Tibial artery (tissue), 4 donors: ENCODE data around the gene NSUN2.

Experiments used
- DNase-seq, 2 donors: peaks; one replicate each; pipeline ENCODE4 v3.0.0-alpha.2; 2019
- H3K27ac ChIP-seq, 2 donors: fragments of 200-600 bp; sonication (generic) in 1 of 2; 1 replicate in 1 of 2; 2 replicates in 1 of 2; pipeline ENCODE4 v1.5.1; 2018 to 2019; ENCODE audit warnings: mild to moderate bottlenecking in 1 of 2
- H3K27me3 ChIP-seq, 2 donors: fragments of 200-600 bp; sonication (generic) in 1 of 2; one replicate each; pipeline versions ENCODE4 v1.5.1 to v1.6.0; 2016 to 2019
- H3K36me3 ChIP-seq, 3 donors: fragments of 200-600 bp; sonication (generic) in 2 of 3; one replicate each; pipeline ENCODE4 v1.5.1; 2016 to 2019; ENCODE audit warnings: mild to moderate bottlenecking in 2 of 3
- H3K4me1 ChIP-seq, 4 donors: fragments of 200-600 bp; sonication (generic) in 2 of 4; 1 replicate in 3 of 4; 2 replicates in 1 of 4; pipeline ENCODE4 v1.5.1; 2016 to 2019
- H3K4me3 ChIP-seq, 2 donors: fragments of 200-600 bp; sonication (generic) in 1 of 2; 1 replicate in 1 of 2; 2 replicates in 1 of 2; pipeline ENCODE4 v1.5.1; 2018 to 2019; ENCODE audit warnings: mild to moderate bottlenecking in 2 of 2
- H3K9me3 ChIP-seq, 3 donors: fragments of 200-600 bp; sonication (generic) in 1 of 3; one replicate each; pipeline ENCODE4 v1.5.1; 2016 to 2019
- intact Hi-C: fragments of 100-400 bp; cut with DNase I; formaldehyde crosslinking; loops from one replicate; pipeline ENCODE4 v1.15.0; 2023; ENCODE audit warnings: low total_unique reads
- TF ChIP-seq, protein P1 (sequence below), 2 experiments: fragments of 200-600 bp in 1 of 2; fragments of 450-650 bp in 1 of 2; IDR thresholded peaks; one replicate each; pipeline ENCODE4 v1.5.1; 2017 to 2019; ENCODE audit warnings: antibody characterized with exemption in 2 of 2, mild to moderate bottlenecking in 1 of 2, moderate library complexity in 1 of 2

Gene NSUN2

DNA sequence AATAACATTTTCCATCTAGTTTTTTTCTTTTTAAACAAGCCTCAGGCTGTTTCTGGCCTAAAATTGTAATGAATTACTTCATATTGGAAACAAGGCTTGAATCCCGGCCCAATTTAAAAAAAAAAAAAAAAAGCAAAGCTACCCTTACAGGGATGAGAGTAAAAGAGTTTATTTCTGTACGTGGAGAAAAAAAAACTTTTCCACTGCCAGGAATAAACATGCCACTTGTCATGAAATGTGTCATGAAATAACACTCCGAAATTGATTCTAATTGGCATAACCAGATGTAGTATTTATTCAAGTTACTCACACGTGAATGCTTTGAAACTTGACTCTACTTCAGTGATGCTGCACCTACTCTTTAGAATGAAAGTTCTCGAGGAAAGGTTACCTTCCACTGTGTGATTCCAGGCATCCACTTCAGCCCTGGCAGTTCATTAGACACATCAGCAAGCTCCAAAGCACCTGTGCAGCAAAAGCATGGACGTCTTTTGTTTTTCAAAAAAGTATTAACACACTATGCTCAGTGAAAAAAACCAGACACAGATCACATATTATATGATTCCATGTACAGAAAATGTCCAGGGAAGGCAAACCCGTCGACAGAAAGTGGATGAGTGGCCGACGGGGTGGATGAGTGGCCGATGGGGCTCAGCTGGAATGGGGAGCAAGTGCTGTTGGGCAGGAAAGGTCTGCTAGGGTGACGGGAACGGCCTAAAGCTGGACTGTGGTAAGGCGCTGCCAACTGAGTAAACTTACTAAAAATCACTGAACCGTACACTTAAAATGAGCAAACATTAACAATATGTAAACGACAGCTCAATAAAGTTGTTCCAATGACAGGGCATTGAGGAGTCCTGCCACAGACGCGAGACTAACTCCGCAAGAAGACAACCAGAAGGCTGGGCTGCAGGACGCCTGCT is 21.2 kb downstream of the NSUN2 start:
- H3K9me3 ChIP-seq = no peaks in the 10 kb centered on the region
- TF ChIP-seq, protein P1, sequence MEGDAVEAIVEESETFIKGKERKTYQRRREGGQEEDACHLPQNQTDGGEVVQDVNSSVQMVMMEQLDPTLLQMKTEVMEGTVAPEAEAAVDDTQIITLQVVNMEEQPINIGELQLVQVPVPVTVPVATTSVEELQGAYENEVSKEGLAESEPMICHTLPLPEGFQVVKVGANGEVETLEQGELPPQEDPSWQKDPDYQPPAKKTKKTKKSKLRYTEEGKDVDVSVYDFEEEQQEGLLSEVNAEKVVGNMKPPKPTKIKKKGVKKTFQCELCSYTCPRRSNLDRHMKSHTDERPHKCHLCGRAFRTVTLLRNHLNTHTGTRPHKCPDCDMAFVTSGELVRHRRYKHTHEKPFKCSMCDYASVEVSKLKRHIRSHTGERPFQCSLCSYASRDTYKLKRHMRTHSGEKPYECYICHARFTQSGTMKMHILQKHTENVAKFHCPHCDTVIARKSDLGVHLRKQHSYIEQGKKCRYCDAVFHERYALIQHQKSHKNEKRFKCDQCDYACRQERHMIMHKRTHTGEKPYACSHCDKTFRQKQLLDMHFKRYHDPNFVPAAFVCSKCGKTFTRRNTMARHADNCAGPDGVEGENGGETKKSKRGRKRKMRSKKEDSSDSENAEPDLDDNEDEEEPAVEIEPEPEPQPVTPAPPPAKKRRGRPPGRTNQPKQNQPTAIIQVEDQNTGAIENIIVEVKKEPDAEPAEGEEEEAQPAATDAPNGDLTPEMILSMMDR (IDR thresholded peaks at IDR 0.05) = no peak
- peaks cover 86 to 99% (median 97%) of the 10 kb centered on the region in 3 donors for H3K36me3 ChIP-seq
- H3K27me3 ChIP-seq = no peaks in the 10 kb centered on the region
- intact Hi-C loops = no loop called here
- H3K4me1 ChIP-seq = no peaks in the 10 kb centered on the region
- H3K4me3 ChIP-seq = no peak overlapping the region
- no peak overlapping the region for H3K27ac ChIP-seq
- DNase-seq = no peak

DNA sequence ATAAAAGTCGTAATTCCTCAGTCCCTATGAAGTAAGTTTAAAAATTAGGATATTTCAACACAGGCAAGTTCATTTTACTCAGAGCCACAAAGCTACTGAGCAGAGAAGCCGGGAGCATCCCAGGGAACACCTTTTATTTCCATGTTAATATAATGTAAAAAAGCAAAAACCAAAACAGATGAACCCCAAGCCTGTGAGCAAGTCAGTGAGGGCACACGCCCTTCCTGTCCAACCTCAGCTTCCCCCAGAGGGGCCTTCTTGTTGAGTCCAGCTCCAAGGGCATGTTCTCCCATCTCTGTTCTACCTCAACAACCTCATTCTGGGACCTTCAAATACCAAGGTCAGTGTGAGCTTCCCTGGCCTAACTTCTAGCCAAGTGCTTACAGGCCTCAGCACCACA is 24.8 kb downstream of the NSUN2 start:
- Histone ChIP-seq H3K36me3 (peaks cover 85 to 98% (median 97%) of the 10 kb centered on the region in 3 donors), H3K9me3 (no peaks in the 10 kb centered on the region), H3K27me3 (no peaks in the 10 kb centered on the region), H3K4me3 (no peak overlapping the region), H3K4me1 (no peaks in the 10 kb centered on the region), H3K27ac (no peak overlapping the region)
- DNase-seq = no peak
- TF ChIP-seq, protein P1 (IDR thresholded peaks at IDR 0.05) = no peak
- intact Hi-C loops = no loop called here

DNA sequence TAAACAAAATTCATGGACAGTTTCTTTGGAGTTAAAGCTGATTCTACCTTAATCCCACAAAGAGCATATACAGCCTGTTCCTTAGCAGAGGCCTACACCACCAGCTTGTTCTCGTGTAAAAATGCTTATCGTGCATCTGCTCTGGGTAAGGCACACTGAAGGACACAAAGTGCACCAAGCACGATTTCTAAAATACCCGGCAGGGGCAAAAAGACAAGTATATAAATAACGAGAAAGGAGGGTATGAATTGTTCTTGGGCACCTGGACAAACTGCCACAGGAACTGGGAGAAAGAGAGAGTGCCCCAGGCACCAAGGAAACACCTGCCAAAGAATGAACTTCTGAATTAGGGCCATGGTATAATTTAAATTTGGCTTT is 25.3 kb downstream of the NSUN2 start:
- Histone ChIP-seq H3K9me3 (no peaks in the 10 kb centered on the region), H3K4me1 (no peaks in the 10 kb centered on the region), H3K36me3 (peaks cover 85 to 98% (median 97%) of the 10 kb centered on the region in 3 donors), H3K4me3 (no peak overlapping the region), H3K27me3 (no peaks in the 10 kb centered on the region), H3K27ac (no peak overlapping the region)
- TF ChIP-seq, protein P1 (IDR thresholded peaks at IDR 0.05) = no peak
- no peak for DNase-seq
- intact Hi-C loops = no loop called here

DNA sequence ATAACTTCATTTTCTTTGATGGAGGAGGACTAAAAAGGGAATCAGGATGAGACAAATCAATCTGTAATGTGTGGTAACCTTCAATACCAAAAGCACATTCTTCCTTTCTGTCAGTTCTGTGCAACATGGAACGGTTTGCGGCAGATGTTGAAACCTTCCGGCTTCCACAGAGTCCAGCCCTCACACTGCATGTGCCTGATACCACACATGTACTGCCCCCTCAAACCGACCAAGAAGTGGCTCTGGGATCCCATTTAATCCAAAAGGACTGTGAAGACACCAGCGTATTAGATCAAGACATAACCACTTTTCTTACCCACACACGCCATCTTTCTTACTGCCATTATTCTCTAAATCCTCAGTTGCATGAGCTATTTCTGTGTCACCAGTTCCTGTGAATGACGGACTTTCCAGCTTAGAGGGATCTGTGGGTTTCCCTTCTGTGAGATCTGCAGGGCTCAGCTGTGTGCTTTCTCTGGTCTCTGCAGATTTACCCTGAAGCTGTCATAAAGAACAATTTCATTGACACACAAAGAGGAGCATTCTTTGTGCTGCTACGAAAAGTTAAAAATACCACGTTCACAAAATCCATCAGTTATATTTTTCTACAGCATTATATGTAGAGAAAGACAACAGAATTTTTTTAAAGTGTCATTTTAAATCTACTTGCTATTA is 25.8 kb downstream of the NSUN2 start:
- no peak for DNase-seq
- TF ChIP-seq, protein P1 (IDR thresholded peaks at IDR 0.05) = no peak
- no peaks in the 10 kb centered on the region for H3K27me3 ChIP-seq
- H3K36me3 ChIP-seq = peaks cover 88 to 99% (median 97%) of the 10 kb centered on the region in 3 donors
- H3K27ac ChIP-seq = no peak overlapping the region
- no peaks in the 10 kb centered on the region for H3K4me1 ChIP-seq
- no peak overlapping the region for H3K4me3 ChIP-seq
- intact Hi-C loops = no loop called here
- H3K9me3 ChIP-seq = no peaks in the 10 kb centered on the region

DNA sequence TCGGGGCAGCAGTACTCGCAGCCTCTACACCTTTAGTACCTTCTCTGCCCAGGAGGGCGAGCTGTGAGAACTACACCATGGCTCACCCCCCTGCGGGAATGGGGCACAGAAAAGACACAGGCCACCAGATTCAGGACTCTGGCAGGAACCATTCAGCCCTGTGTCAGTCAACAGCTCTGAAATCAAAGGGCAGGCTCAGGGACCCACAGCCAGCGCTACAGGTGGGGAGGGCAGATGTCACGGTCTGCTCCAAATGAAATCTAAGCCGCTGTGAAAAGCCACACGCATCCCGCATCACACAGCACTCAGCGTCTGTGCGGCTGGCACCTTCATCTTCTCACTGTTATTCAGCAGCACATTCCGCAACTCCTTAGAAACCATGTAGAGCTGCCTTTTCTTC is 27.9 kb downstream of the NSUN2 start:
- Histone ChIP-seq H3K4me1 (no peaks in the 10 kb centered on the region), H3K9me3 (no peaks in the 10 kb centered on the region), H3K27ac (no peak overlapping the region), H3K36me3 (peaks cover 85 to 99% (median 98%) of the 10 kb centered on the region in 3 donors), H3K27me3 (no peaks in the 10 kb centered on the region), H3K4me3 (no peak overlapping the region)
- TF ChIP-seq, protein P1 (IDR thresholded peaks at IDR 0.05) = no peak
- DNase-seq = no peak
- intact Hi-C loops = no loop called here
